Spleen (tissue), 7 donors: Measurements from ENCODE around the gene P4HA3.

Experiments used
- POLR2AphosphoS5 ChIP-seq, 3 donors: sonication (generic); formaldehyde crosslinking; IDR thresholded peaks; one replicate each; pipeline ENCODE4 v1.5.1; 2017; ENCODE audit warnings: antibody characterized with exemption in 3 of 3
- TF ChIP-seq, protein P1 (sequence below), 11 experiments: fragments of 200-600 bp in 7 of 11; fragments of 450-650 bp in 4 of 11; sonication (generic) in 4 of 11; IDR thresholded peaks in 8 of 11; conservative IDR thresholded peaks in 3 of 11; 1 replicate in 7 of 11; 2 replicates in 4 of 11; pipeline versions ENCODE4 v1.4.0 to v1.8.0; 2016 to 2021; ENCODE audit warnings: antibody characterized with exemption in 11 of 11, inconsistent platforms in 4 of 11, mild to moderate bottlenecking in 1 of 11
- donor health status: DM: no; HTN: no; CAD: no; lungs with moderate emphysema.
- donor health status: DM: no; HTN: no; CAD: no.
- donor health status: DM: no; HTN: no; CAD: no.

DNA sequence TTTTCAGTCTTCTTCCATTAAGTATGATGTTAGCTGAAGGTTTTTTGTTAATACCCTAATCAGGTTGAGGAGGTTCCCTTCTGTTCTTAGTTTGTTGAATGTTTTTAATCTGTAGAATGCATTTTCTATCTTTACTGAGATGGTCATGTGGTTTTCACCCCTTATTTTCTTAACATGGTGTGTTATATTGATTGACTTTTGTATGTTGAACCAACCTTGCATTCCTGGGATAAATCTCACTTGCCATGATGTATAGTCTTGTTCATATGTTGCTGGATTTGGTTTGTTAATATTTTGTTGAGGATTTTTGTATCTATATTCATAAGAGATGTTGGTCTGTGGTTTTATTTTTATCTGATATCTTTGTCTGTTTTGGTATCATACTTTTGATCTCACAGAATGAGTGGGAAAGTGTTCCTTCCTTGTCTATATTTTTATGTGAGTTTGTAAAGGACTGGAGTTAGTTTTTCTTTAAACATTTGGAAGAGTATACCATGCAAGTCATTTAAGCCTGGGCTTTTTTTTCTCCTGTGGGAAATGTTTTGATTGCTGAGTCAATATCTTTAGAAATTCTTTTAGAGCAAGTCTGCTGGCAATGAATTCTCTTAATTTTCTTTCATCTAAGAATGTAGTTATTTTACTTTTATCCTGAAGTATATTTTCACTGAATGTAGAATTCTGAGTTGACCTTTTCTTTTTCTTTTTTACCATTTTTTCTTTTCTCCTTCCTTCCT, 5.5 kb upstream of the P4HA3 start:
- TF ChIP-seq, protein P1, sequence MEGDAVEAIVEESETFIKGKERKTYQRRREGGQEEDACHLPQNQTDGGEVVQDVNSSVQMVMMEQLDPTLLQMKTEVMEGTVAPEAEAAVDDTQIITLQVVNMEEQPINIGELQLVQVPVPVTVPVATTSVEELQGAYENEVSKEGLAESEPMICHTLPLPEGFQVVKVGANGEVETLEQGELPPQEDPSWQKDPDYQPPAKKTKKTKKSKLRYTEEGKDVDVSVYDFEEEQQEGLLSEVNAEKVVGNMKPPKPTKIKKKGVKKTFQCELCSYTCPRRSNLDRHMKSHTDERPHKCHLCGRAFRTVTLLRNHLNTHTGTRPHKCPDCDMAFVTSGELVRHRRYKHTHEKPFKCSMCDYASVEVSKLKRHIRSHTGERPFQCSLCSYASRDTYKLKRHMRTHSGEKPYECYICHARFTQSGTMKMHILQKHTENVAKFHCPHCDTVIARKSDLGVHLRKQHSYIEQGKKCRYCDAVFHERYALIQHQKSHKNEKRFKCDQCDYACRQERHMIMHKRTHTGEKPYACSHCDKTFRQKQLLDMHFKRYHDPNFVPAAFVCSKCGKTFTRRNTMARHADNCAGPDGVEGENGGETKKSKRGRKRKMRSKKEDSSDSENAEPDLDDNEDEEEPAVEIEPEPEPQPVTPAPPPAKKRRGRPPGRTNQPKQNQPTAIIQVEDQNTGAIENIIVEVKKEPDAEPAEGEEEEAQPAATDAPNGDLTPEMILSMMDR (IDR thresholded peaks at IDR 0.05 in 8 of 11, conservative IDR thresholded peaks at IDR 0.05 in 3 of 11): no peak
- TF ChIP-seq POLR2AphosphoS5 (IDR thresholded peaks at IDR 0.05): no peak
